GM12891 (cell line): ENCODE results near the gene NKG7.

Experiments
- POLR2A ChIP-seq: IDR thresholded peaks from 2 replicates; pipeline ENCODE4 v1.6.1; 2011; ENCODE audit warnings: low read depth, low read length, control low read depth
- POLR2AphosphoS5 ChIP-seq: IDR thresholded peaks from 2 replicates; pipeline ENCODE4 v1.6.1; 2011; ENCODE audit warnings: low read depth, low read length, control low read depth

GRCh38 chr19:51347209-51347928, 25.1 kb downstream of the NKG7 start:
- no peak for TF ChIP-seq POLR2A
- TF ChIP-seq POLR2AphosphoS5, result no peak
